Cardiac fibroblast (primary cell): ENCODE results near the gene ATXN10.
"Not testable (repeated sequence)": the region's sequence is repeated elsewhere in the genome, so short reads cannot be mapped to it uniquely, and the experiment has no call there.

Experiments used
- DNase-seq, 2 donors: peaks; one replicate each; pipeline versions ENCODE4 v3.0.0 to v3.0.0-alpha.2; 2010; ENCODE audit warnings: low read depth in 2 of 2
- H3K4me3 ChIP-seq, 2 donors: replicated peaks in 1 of 2; 1 replicate in 1 of 2; 2 replicates in 1 of 2; pipeline ENCODE4 v1.5.1; 2011; ENCODE audit warnings: low read depth in 2 of 2, low read length in 2 of 2, mild to moderate bottlenecking in 2 of 2, moderate library complexity in 1 of 2
- TF ChIP-seq, protein P1 (sequence below): IDR thresholded peaks from one replicate; pipeline ENCODE4 v1.5.1; 2011; ENCODE audit warnings: low read depth, mild to moderate bottlenecking, low read length, inconsistent platforms

ATXN10 gene, protein sequence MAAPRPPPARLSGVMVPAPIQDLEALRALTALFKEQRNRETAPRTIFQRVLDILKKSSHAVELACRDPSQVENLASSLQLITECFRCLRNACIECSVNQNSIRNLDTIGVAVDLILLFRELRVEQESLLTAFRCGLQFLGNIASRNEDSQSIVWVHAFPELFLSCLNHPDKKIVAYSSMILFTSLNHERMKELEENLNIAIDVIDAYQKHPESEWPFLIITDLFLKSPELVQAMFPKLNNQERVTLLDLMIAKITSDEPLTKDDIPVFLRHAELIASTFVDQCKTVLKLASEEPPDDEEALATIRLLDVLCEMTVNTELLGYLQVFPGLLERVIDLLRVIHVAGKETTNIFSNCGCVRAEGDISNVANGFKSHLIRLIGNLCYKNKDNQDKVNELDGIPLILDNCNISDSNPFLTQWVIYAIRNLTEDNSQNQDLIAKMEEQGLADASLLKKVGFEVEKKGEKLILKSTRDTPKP

DNA sequence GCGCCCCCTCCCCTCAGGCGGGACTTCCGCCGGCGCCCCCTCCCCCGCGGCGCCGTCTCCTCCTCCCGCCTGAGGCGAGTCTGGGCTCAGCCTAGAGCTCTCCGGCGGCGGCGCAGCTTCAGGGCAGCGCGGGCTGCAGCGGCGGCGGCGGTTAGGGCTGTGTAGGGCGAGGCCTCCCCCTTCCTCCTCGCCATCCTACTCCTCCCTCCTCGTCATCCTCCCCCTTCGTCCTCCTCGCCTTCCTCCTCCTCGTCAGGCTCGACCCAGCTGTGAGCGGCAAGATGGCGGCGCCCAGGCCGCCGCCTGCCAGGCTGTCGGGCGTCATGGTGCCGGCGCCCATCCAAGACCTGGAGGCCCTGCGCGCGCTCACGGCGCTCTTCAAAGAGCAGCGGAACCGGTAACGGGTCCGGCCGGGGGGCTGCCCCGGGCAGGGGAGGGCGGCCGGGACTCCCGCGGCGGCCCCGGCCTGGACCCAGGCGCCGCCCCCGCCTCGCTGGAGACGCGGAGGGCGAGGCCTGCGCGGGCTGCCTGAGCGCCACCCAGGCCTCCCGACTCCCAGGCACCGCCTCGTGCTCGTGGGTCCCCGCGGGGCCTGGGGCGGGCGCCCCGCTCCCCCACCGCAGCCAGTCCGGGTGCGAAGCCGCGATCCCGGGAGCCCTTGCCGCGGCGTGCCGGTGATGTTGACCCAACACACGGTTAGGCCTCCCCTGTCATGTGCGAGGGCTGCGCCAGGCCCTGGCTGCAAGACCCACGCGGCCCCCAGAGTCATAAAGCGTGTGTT, at the start of gene ATXN10:
Gene ATXN10, plus strand, starts transcription at position 52 of the 781 bp plus-strand sequence. Its CDS starts 230 bp downstream, at position 282.
- peak within 1 kb of the TSS; percentile 80 to 86 for H3K4me3 ChIP-seq
- DNase-seq, result peak; percentile 70 to 77
- TF ChIP-seq, protein P1, sequence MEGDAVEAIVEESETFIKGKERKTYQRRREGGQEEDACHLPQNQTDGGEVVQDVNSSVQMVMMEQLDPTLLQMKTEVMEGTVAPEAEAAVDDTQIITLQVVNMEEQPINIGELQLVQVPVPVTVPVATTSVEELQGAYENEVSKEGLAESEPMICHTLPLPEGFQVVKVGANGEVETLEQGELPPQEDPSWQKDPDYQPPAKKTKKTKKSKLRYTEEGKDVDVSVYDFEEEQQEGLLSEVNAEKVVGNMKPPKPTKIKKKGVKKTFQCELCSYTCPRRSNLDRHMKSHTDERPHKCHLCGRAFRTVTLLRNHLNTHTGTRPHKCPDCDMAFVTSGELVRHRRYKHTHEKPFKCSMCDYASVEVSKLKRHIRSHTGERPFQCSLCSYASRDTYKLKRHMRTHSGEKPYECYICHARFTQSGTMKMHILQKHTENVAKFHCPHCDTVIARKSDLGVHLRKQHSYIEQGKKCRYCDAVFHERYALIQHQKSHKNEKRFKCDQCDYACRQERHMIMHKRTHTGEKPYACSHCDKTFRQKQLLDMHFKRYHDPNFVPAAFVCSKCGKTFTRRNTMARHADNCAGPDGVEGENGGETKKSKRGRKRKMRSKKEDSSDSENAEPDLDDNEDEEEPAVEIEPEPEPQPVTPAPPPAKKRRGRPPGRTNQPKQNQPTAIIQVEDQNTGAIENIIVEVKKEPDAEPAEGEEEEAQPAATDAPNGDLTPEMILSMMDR, result no peak

DNA sequence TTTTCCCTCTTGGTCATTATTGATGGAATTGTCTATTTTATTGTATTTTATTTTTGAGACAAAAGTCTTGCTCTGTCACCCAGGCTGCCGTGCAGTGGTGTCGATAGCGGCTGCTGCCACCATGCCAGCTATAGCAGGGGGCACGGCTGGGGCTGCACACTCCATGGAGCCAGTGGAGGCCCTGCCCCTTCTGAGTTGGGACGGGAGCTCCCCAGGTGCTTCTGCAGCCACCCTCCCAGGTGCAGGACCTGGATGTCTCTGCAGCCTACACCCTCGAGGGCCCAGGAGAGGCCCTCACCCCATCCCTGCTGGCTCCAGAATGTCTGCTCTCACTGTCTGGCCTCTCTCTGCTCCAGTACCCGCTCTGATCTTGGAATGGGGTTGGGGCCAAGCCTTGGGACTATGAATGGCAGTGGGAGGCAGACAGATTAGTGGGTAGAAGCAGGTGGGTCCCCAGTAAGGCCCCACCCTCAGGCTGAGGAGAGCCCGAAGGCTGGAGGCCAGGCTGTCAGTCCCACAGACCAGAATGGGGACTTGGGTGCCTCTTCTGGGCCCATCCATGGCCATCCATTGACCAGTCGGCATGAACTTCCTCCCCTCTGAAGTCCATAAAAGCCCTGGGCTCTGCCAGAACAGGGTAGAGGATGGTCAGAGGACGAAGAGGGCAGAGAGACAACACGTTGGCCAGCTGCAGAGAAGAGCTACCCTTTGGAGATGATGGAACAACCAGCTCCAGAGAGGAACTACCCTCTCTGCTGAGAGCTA, 49.6 kb upstream of the ATXN10 start:
- TF ChIP-seq, protein P1, result no peak
- no peak for DNase-seq
- H3K4me3 ChIP-seq, result no peak overlapping the region

DNA sequence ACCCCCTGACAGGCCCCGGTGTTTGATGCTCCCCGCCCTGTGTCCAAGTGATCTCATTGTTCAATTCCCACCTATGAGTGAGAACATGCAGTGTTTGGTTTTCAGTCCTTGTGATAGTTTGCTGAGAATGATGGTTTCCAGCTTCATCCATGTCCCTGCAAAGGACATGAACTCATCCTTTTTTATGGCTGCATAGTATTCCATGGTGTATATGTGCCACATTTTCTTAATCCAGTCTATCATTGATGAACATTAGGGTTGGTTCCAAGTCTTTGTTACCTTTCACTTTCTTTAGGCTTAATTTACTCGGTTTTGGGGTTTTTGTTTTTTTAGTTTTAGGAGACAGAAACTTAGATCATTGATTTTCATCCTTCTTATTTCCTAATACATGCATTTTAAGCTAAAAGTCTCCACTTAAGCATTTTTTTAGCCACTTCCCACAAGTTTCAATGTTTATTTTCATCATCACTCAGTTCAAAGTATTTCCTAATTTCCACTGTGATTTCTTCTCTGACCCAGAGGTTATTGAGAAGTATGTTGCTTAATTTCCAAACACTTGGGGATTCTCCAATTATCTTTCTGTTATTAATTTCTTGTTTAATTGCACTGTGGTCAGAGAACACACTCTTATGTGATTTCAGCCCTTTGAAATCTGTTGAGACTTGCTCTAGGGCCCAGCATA, 48.0 kb upstream of the ATXN10 start:
- DNase-seq, H3K4me3 ChIP-seq: not testable (repeated sequence)

- no peak overlapping the region for H3K4me3 ChIP-seq
- TF ChIP-seq, protein P1, result no peak
These were observed 45.4 kb upstream of the ATXN10 start for GRCh38 chr22:45626198-45626651.

GRCh38 chr22:45627489-45628233, 44.0 kb upstream of the ATXN10 start:
- DNase-seq, result no peak
- H3K4me3 ChIP-seq, result no peak overlapping the region
- TF ChIP-seq, protein P1, result no peak

More at GRCh38 chr22:45626198-45626651, 45.4 kb upstream of the ATXN10 start:
- no peak for DNase-seq

GRCh38 chr22:45628515-45628914, 43.1 kb upstream of the ATXN10 start:
- TF ChIP-seq, protein P1, result no peak
- DNase-seq, result no peak

More at GRCh38 chr22:45628515-45628914, 43.1 kb upstream of the ATXN10 start:
- no peak overlapping the region for H3K4me3 ChIP-seq
